GM18520 (cell line): ENCODE data around the gene CLSTN2.
"Not testable (repeated sequence)": the region's sequence is repeated elsewhere in the genome, so short reads cannot be mapped to it uniquely, and the experiment has no call there.

Experiments used
- ATAC-seq: cut with Tn5 transposase; IDR thresholded peaks from one replicate; pipeline ENCODE4 v1.9.1; 2021; ENCODE audit not compliant: unreplicated experiment

CLSTN2 gene

GRCh38 chr3:140399871-140400270 lies 464.9 kb downstream of the CLSTN2 start:
- no peak for ATAC-seq

GRCh38 chr3:140403079-140403478 lies 468.1 kb downstream of the CLSTN2 start:
- no peak for ATAC-seq

- ATAC-seq, result no peak
These were observed 468.6 kb downstream of the CLSTN2 start for GRCh38 chr3:140403608-140404007.

GRCh38 chr3:140406655-140407054 lies 471.7 kb downstream of the CLSTN2 start:
- no peak for ATAC-seq

GRCh38 chr3:140408252-140408651 lies 473.3 kb downstream of the CLSTN2 start:
- ATAC-seq, result no peak

- no peak for ATAC-seq
These were observed 481.7 kb downstream of the CLSTN2 start for GRCh38 chr3:140416666-140417065.

- no peak for ATAC-seq
These were observed 485.8 kb downstream of the CLSTN2 start for GRCh38 chr3:140420621-140421357.

GRCh38 chr3:140421884-140422283 lies 486.9 kb downstream of the CLSTN2 start:
- ATAC-seq, result no peak

GRCh38 chr3:140423146-140423545 lies 488.2 kb downstream of the CLSTN2 start:
- no peak for ATAC-seq

- not testable (repeated sequence) for ATAC-seq
These were observed 488.6 kb downstream of the CLSTN2 start for GRCh38 chr3:140423574-140423973.

GRCh38 chr3:140424211-140424610 lies 489.2 kb downstream of the CLSTN2 start:
- ATAC-seq, result no peak

GRCh38 chr3:140424726-140425125 lies 489.7 kb downstream of the CLSTN2 start:
- ATAC-seq, result no peak

- ATAC-seq, result no peak
These were observed 492.8 kb downstream of the CLSTN2 start for GRCh38 chr3:140427786-140428185.

- no peak for ATAC-seq
These were observed 493.4 kb downstream of the CLSTN2 start for GRCh38 chr3:140428380-140428779.

- ATAC-seq, result no peak
These were observed 494.8 kb downstream of the CLSTN2 start for GRCh38 chr3:140429791-140430190.

GRCh38 chr3:140430494-140430893 lies 495.5 kb downstream of the CLSTN2 start:
- ATAC-seq, result no peak

- ATAC-seq, result no peak
These were observed 497.3 kb downstream of the CLSTN2 start for GRCh38 chr3:140432229-140432669.

- ATAC-seq, result no peak
These were observed 498.4 kb downstream of the CLSTN2 start for GRCh38 chr3:140433431-140433830.

GRCh38 chr3:140434261-140434905 lies 499.4 kb downstream of the CLSTN2 start:
- no peak for ATAC-seq

GRCh38 chr3:140436421-140436820 lies 501.4 kb downstream of the CLSTN2 start:
- no peak for ATAC-seq

GRCh38 chr3:140438736-140439470 lies 503.9 kb downstream of the CLSTN2 start:
- ATAC-seq, result no peak

- no peak for ATAC-seq
These were observed 504.5 kb downstream of the CLSTN2 start for GRCh38 chr3:140439527-140439926.
